Activated CD8-positive, alpha-beta memory T cell treated with anti-CD3 and anti-CD28 coated beads for 1 hour (primary cell): ENCODE data around the gene PREX1.
A peak's percentile ranks its signal among the peaks of the same experiment; 100 is the strongest.
"Not testable (repeated sequence)": the region's sequence is repeated elsewhere in the genome, so short reads cannot be mapped to it uniquely, and the experiment has no call there.

ENCODE experiments used
- DNase-seq, 2 donors: peaks; one replicate each; pipeline ENCODE4 v3.0.0-alpha.2; 2020; ENCODE audit warnings: low read depth in 1 of 2; ENCODE audit errors: extremely low read depth in 1 of 2

The PREX1 gene

GRCh38 chr20:48827855-48828733 is at the start of gene PREX1:
Gene PREX1, minus strand, starts transcription at chr20:48827999. Its CDS starts 139 bp downstream, at chr20:48827860.
- DNase-seq = peak; percentile 57 to 84

GRCh38 chr20:48877304-48877703 is 49.5 kb upstream of the PREX1 start:
- DNase-seq = no peak

- DNase-seq = no peak
Measured at GRCh38 chr20:48875914-48876240, 48.1 kb upstream of the PREX1 start.

GRCh38 chr20:48875233-48875913 is 47.6 kb upstream of the PREX1 start:
- no peak for DNase-seq

GRCh38 chr20:48869442-48869841 is 41.6 kb upstream of the PREX1 start:
- DNase-seq = not testable (repeated sequence)

GRCh38 chr20:48866936-48867335 is 39.1 kb upstream of the PREX1 start:
- no peak for DNase-seq

GRCh38 chr20:48864738-48865318 is 37.0 kb upstream of the PREX1 start:
- DNase-seq = no peak

GRCh38 chr20:48864254-48864653 is 36.5 kb upstream of the PREX1 start:
- no peak for DNase-seq

- DNase-seq = no peak
Measured at GRCh38 chr20:48862279-48862678, 34.5 kb upstream of the PREX1 start.

- DNase-seq = no peak
Measured at GRCh38 chr20:48861444-48861843, 33.6 kb upstream of the PREX1 start.

- no peak for DNase-seq
Measured at GRCh38 chr20:48858075-48858790, 30.4 kb upstream of the PREX1 start.

- no peak for DNase-seq
Measured at GRCh38 chr20:48856130-48856529, 28.3 kb upstream of the PREX1 start.

- DNase-seq = no peak
Measured at GRCh38 chr20:48855046-48855445, 27.2 kb upstream of the PREX1 start.

- no peak for DNase-seq
Measured at GRCh38 chr20:48852609-48853008, 24.8 kb upstream of the PREX1 start.

- no peak for DNase-seq
Measured at GRCh38 chr20:48851579-48851978, 23.8 kb upstream of the PREX1 start.

- DNase-seq = no peak
Measured at GRCh38 chr20:48850977-48851299, 23.1 kb upstream of the PREX1 start.

GRCh38 chr20:48850257-48850976 is 22.6 kb upstream of the PREX1 start:
- DNase-seq = no peak

GRCh38 chr20:48849779-48850178 is 22.0 kb upstream of the PREX1 start:
- DNase-seq = no peak

GRCh38 chr20:48849299-48849698 is 21.5 kb upstream of the PREX1 start:
- no peak for DNase-seq

GRCh38 chr20:48847498-48848205 is 19.9 kb upstream of the PREX1 start:
- no peak for DNase-seq
